ENCODE measurements around the gene CEP164.

The CEP164 gene

GRCh38 chr11:117410238-117410637 lies 82.6 kb downstream of the CEP164 start:
- H3K4me1 ChIP-seq (ENCODE audit: control insufficient read depth, low read length): no peaks in the 10 kb centered on the region
- H3K4me2 ChIP-seq (ENCODE audit: low read length): no peak overlapping the region
- peaks cover 25% of the 10 kb centered on the region for H3K36me3 ChIP-seq (ENCODE audit: control insufficient read depth, low read length)
- no peaks in the 10 kb centered on the region for H3F3A ChIP-seq (ENCODE audit: control insufficient read depth, insufficient read depth)
- H3K79me2 ChIP-seq (ENCODE audit: control insufficient read depth, low read length): no peaks in the 10 kb centered on the region
- no peaks in the 10 kb centered on the region for H4K20me1 ChIP-seq (ENCODE audit: control insufficient read depth, insufficient read depth, low read depth, low read length)
- TF ChIP-seq CTCF (IDR thresholded peaks at IDR 0.05; ENCODE audit: low read depth, low read length, poor library complexity, severe bottlenecking) (no peak), EZH2phosphoT487 (IDR thresholded peaks at IDR 0.05; ENCODE audit: borderline replicate concordance, low read length) (no peak)
- H3K27me3 ChIP-seq (ENCODE audit: control insufficient read depth, low read length): 0 out of 2 replicates have a peak, but pooled peaks cover 2% of the 10 kb centered on the region
- H3K9me3 ChIP-seq (ENCODE audit: control insufficient read depth, insufficient read depth, low read length): peaks cover 2% of the 10 kb centered on the region; the same call in 1 of the 2 replicates
- no peak overlapping the region for H3K27ac ChIP-seq (ENCODE audit: low read depth, low read length)
- H3K9me2 ChIP-seq (replicated peaks; ENCODE audit: control insufficient read depth, low read length): no peaks in the 10 kb centered on the region
- no peak overlapping the region for H3K4me3 ChIP-seq (ENCODE audit: low read length)

- Histone ChIP-seq H3K4me2 (ENCODE audit: low read length) (no peak overlapping the region), H4K20me1 (ENCODE audit: control insufficient read depth, insufficient read depth, low read depth, low read length) (no peaks in the 10 kb centered on the region), H3F3A (ENCODE audit: control insufficient read depth, insufficient read depth) (no peaks in the 10 kb centered on the region)
These were observed 83.4 kb downstream of the CEP164 start for GRCh38 chr11:117410861-117411710.

GRCh38 chr11:117411736-117412135 lies 84.1 kb downstream of the CEP164 start:
- Histone ChIP-seq H3K79me2 (ENCODE audit: control insufficient read depth, low read length) (no peaks in the 10 kb centered on the region), H3K36me3 (ENCODE audit: control insufficient read depth, low read length) (peaks cover 15% of the 10 kb centered on the region; the same call in 1 of the 2 replicates), H3K4me2 (ENCODE audit: low read length) (no peak overlapping the region), H3K9me3 (ENCODE audit: control insufficient read depth, insufficient read depth, low read length) (no peaks in the 10 kb centered on the region), H3K4me3 (ENCODE audit: low read length) (no peak overlapping the region), H4K20me1 (ENCODE audit: control insufficient read depth, insufficient read depth, low read depth, low read length) (no peaks in the 10 kb centered on the region), H3K27ac (ENCODE audit: low read depth, low read length) (no peak overlapping the region), H3K27me3 (ENCODE audit: control insufficient read depth, low read length) (peaks cover 8% of the 10 kb centered on the region; the same call in 1 of the 2 replicates), H3K4me1 (ENCODE audit: control insufficient read depth, low read length) (no peaks in the 10 kb centered on the region), H3K9me2 (replicated peaks; ENCODE audit: control insufficient read depth, low read length) (no peaks in the 10 kb centered on the region), H3F3A (ENCODE audit: control insufficient read depth, insufficient read depth) (no peaks in the 10 kb centered on the region)
- TF ChIP-seq CTCF (IDR thresholded peaks at IDR 0.05; ENCODE audit: low read depth, low read length, poor library complexity, severe bottlenecking) (no peak), EZH2phosphoT487 (IDR thresholded peaks at IDR 0.05; ENCODE audit: borderline replicate concordance, low read length) (no peak)

More at GRCh38 chr11:117410861-117411710, 83.4 kb downstream of the CEP164 start:
- Histone ChIP-seq H3K4me3 (ENCODE audit: low read length) (no peak overlapping the region), H3K27ac (ENCODE audit: low read depth, low read length) (no peak overlapping the region), H3K27me3 (ENCODE audit: control insufficient read depth, low read length) (0 out of 2 replicates have a peak, but pooled peaks cover 7% of the 10 kb centered on the region), H3K9me3 (ENCODE audit: control insufficient read depth, insufficient read depth, low read length) (no peaks in the 10 kb centered on the region), H3K36me3 (ENCODE audit: control insufficient read depth, low read length) (peaks cover 19% of the 10 kb centered on the region; the same call in 1 of the 2 replicates), H3K4me1 (ENCODE audit: control insufficient read depth, low read length) (no peaks in the 10 kb centered on the region), H3K79me2 (ENCODE audit: control insufficient read depth, low read length) (no peaks in the 10 kb centered on the region), H3K9me2 (replicated peaks; ENCODE audit: control insufficient read depth, low read length) (no peaks in the 10 kb centered on the region)
- TF ChIP-seq EZH2phosphoT487 (IDR thresholded peaks at IDR 0.05; ENCODE audit: borderline replicate concordance, low read length) (no peak), CTCF (IDR thresholded peaks at IDR 0.05; ENCODE audit: low read depth, low read length, poor library complexity, severe bottlenecking) (no peak)
